Right ventricle myocardium inferior (tissue), 1 donor: ENCODE results near the gene WDR55. TPM values are rescaled to one million over a fixed set of nuclear protein-coding genes. Genes with fewer than 3 reads are reported as not detected.
A peak's percentile ranks its signal among the peaks of the same experiment; 100 is the strongest.
"Not testable (repeated sequence)": the region's sequence is repeated elsewhere in the genome, so short reads cannot be mapped to it uniquely, and the experiment has no call there.

Source experiments
- ATAC-seq: fragments of 200-7000 bp; cut with Tn5 transposase; one replicate; pipeline ENCODE4 v1.9.1; 2020; ENCODE audit warnings: mild to moderate bottlenecking, moderate library complexity
- DNase-seq: peaks from one replicate; pipeline ENCODE4 v3.0.0; 2021; ENCODE audit errors: missing footprints
- intact Hi-C: fragments of 100-400 bp; cut with DNase I; formaldehyde crosslinking; loops from one replicate; pipeline ENCODE4 v1.11.0; 2022
- total RNA-seq: library from RNA; stranded (reverse); fragmentation: NEBNext Ultra II Directional; extraction: Animal tissue kit (Norgen Biotek cat#: 25700); gene quantifications from one replicate; pipeline ENCODE4 v1.2.1, GENCODE V29; 2021
- donor health status: DM: no; HTN: yes; CAD: no; lungs with severe emphysema.

Gene WDR55
- total RNA-seq, 1 donor from 2014 or later: 11.2 TPM

DNA sequence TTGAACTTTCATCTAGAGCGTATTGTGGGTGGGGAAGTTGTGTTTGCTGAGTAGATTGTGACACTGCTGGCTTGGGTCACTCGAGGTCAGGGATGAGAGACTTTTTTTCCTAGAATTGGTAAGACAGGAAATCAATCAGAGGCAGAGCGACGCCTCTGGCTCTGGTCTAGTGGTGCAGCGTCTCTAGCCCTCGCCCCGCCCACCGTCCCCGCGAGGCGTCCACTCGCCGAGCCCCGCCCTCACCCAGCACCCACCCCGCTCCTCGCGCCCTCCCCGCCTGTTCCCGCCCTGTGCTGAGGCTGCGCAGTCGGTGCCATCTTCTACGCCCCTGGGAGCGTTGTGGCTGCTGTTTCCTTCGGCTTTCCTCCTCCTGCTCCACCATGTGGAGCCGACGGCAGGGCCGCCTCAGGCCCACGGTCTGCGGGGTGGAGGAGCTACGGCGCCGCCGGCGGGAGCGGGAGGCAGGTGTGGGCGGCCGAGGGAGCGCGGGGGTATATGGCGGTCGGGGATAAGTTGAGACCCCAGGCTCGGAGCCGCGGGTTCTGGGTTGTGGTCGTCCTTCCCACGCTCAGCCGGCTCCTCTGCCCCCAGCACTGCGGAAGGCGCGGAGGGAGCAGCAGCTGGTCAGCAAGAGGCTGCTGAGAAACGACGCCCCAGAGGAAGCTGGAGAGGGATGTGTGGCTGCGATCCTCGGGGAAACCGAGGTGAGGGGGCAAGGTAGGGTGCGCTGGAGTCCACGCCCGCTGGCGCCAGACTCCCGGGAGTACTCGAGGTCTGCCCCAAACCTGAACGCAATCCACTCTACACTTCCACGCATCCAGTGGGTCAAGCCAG lies 25.3 kb upstream of the WDR55 start, which contains the start of gene TMCO6:
TSS of gene TMCO6 (plus strand) at position 304 of the 834 bp plus-strand sequence. CDS start at position 381, 77 bp downstream.
- intact Hi-C loops: loop anchor here (1.0 to 5.0 kb wide), 3 partner anchors 75 to 237 kb away; partner anchors contain the start of genes ANKHD1, APBB3, EIF4EBP3 and SLC35A4
- ATAC-seq (peak; percentile 99), DNase-seq (peak; percentile 99)

DNA sequence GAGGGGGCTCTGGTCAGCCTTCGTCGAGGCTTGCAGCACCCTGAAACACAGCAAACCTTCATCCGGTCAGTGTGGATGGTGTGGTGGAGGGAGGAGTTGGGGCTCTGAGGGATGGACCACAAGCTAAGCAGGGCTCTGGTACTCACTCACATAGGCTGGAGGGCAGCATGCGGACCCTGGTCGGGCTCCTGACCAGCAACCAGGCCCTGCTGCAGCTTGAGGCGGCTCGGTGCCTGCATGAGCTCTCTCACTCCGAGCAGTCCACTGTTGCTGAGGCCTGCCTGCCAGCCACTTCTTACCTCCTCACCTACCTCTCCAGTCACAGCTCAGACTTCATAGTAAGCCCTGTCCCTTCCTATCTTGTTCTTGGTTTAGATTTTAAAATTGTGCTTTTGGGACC lies 23.0 kb upstream of the WDR55 start:
- intact Hi-C loops: no loop called here
- ATAC-seq: no peak
- DNase-seq: no peak

DNA sequence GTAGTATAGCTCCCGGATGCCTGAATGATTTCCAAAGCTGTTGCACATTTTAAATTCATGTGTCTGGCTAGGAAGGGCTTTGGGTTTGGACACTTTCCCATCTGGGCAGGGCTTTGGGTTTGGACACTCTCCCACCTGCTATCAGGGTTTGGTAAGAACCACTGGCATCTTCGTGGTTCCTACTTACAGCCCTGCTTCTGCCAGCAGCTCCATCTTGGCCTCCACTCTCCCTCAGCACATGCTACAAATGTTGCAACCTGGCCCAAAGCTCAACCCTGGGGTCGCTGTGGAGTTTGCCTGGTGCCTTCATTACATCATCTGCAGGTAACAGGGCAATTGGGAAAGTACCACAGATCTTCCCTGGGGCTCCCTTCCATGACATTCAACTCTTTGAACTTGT lies 22.0 kb upstream of the WDR55 start:
- intact Hi-C loops: no loop called here
- ATAC-seq (no peak), DNase-seq (no peak)

DNA sequence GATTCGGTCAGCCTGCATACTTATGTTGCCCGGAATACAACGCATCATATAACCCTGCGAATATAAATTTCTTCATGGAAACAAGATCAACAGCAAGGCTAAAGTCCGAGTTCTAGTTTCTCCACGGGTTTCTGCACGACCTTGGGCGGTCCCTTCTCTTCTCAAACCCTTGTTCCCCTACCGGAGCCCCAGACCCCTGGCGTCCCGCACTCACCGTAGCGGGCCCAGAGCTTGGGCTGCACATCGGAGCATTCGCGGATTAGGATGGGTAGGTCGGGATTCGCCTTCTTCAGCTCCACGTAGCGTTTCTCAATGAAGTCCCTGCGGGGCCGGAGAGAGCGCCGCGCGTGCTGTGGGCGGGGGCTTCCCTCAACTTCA lies 17.7 kb upstream of the WDR55 start:
- peak; percentile 7 for ATAC-seq
- DNase-seq: no peak
- intact Hi-C loops: no loop called here

DNA sequence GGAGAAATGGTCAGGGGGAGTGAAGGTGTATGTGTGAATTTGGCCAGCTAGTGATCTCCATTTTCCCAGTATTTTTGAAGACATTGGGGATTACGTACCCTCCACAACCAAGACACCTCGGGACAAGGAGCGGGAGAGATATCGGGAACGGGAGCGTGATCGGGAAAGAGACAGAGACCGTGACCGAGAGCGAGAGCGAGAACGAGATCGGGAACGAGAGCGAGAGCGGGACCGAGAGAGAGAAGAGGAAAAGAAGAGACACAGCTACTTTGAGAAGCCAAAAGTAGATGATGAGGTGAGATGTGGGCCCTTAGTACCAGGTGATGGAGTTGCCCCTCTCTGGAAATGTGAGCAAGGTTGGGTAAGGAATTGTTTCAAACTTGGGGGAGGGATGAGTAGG lies 5.8 kb upstream of the WDR55 start:
- DNase-seq: no peak
- no peak for ATAC-seq
- intact Hi-C loops: no loop called here

DNA sequence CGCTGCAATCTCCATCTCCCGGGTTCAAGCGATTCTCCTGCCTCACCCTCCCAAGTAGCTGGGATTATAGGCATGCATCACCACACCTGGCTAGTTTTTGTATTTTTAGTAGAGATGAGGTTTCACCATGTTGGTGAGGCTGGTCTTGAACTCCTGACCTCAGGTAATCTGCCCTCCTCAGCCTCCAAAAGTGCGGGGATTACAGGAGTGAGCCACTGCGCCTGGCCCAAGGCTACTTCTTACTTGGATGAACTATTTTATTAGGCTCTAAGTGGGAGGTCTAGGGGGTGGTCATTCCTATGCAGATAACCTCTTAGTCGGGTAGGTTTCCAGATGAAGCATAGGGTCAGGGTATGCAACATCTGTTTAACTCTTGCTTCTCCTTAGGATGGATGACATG lies 4.3 kb upstream of the WDR55 start:
- DNase-seq, intact Hi-C loops, ATAC-seq: not testable (repeated sequence)

DNA sequence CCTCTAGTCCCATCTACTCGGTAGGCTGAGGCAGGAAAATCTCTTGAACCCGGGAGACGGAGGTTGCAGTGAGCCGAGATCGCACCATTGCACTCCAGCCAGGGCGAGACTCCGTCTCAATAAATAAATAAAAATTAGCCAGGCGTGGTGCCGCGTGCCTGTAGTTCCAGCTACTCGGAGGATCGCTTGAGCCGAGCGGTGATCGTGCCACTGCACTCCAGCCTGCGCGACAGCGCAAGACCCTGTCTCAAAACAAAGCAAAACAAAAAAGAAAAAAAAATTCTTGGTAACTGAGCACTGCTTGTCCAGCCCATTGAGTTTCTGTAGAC lies 710 bp upstream of the WDR55 start:
- intact Hi-C loops: loop anchor here (1.0 kb wide), 1 partner anchor 27 kb away; the partner anchor contains the start of genes HARS1 and HARS2
- peak; percentile 4 for ATAC-seq
- DNase-seq: no peak

DNA sequence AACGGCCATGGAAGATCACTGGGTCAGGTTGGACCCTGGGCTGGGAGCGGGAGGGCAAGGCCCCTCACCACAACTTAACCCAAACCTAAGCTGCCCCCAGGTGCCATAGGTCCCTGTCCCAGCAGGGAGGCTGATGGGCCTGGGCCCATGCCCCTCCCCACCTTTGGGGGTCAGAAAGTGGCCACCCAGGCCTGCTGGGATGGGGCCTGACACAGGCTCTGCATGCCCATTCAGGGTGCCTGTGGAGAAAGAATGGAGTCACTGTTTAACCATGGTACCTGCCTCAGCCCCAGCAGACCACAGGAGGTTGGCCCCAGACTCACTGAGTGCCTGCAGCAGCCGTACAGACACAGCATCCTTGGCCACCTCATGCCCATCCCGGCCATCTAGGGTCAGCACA lies 6.3 kb downstream of the WDR55 start:
- not testable (repeated sequence) for ATAC-seq

DNA sequence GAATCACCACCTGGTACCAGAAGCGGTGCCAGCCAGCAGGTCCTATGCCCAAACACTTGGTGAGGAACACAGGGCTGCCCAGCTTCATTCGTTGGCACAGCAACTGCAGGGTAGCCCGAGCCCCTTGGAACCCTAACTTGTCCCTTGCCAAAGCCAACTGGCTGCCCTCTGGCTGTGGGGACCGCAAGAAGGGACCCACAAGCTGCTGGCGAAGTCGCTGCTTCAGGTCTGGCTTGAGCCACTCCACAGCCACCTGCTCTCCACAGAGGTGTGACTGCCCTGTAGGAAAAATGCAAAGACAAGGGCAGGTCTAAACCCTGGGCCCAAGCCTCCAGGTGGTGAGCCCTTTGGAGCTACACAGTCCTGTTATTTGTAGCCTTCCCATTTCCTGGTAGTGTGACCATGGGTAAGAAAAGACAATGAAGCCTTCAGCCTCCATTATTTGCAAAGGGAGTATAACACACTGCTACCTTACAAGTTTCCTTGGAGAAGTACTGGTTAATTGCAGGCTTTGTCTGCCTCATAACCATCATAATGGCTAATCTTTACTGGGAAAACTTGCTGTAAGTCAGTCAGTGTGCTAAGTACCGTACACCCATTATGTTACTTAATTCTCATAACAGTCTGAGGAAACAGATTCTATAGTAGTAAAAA lies 6.9 kb downstream of the WDR55 start:
- ATAC-seq: no peak
- intact Hi-C loops: no loop called here
- no peak for DNase-seq

More for the DNA sequence above, 6.3 kb downstream of the WDR55 start:
- intact Hi-C loops, DNase-seq: not testable (repeated sequence)

DNA sequence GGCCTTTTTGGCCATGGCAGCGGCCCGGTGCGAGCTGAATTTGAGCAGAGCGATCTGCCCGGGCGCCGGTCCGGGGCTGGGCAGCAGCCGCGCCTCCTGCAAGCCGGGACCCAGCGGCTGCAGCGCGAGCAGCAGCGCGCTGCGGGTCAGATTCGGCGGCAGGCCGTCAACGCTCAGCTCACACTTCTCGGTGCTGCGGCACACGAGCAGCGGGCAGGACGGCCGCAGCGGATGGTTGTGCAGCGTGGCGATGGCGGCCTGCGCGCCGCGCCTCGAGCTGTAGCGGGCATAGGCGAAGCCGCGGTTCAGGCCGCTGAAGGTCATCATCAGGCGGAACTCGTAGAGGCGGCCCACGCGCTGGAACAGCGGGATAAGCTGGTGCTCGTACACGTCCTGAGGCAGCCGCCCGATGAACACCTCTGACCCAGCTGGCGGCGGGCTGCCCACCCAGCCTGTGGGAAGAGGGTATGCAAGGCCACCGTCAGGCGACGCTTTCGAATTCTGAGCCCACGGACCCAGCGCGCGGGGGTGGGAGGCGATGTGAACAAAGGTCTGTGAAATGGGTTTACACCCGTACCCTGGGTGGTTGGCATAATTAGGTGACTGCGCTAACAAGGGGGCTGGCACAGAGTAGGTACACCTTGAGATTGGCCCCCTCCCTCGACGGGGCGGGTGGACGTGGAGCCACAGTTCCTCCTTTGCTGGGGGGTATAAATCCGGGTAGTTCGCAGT lies 7.9 kb downstream of the WDR55 start:
- no peak for DNase-seq
- intact Hi-C loops: no loop called here

DNA sequence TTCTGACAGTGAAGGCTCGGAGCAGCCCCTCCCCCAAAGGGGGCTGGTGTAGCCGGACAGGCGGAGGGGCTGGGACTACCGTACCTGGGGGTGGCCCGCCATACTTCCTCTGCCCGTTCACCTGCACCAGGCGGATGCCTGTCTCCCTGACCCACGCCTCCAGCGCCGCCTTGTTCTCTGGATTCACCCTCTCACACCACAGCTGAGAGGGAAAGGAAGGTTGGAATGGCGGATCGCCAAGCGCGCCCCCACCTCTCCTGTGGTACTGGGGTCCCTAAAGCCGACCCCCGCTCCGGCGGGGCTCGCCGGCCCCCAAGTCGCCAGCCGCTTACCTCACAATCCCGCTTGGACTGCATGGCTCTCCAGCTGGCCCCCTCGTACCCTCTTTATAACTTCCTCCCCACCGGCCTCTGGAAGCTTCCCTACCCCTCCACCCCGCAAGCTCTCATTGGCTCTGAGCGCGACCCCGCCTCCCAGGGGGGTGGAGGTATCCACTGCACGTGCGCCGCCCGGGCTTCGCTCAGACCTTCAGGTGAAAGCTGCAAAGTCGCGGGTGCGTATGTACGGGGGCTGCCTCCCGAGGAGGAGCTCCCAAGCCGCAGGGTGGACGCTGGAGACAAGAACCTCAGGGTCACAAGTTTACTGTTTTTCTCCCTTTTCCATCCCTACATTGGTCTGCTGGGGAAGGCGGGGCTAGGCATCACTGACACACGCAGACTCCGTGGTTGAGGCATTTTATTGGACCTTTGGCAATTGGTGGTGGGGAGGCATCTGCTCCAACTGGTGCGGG lies 8.7 kb downstream of the WDR55 start, which contains the start of gene DND1:
TSS of gene DND1 (minus strand) at position 390 of the 790 bp plus-strand sequence. CDS start at position 356, 34 bp downstream.
- ATAC-seq (no peak), DNase-seq (no peak)

More for the DNA sequence above, 7.9 kb downstream of the WDR55 start:
- ATAC-seq: peak; percentile 24

DNA sequence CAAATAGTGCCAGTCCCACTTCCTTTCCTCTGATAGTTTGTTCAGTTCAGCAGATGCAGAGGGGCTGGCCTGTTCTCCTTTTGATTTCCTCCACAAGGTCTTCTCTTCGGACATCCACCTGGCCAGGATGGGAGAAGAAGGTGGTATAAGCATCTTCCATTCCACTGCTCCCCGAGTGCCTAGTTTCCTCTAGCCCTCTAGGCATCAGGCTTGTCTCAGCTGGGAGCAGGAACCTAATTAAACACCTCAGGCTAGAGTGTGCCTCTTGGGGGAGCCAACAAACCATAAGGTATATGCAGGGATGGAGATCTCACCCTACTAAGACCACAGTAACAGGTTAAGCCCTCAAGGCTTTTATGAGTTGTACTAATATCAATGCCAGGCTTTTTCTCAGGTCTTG lies 9.5 kb downstream of the WDR55 start:
- intact Hi-C loops: no loop called here
- no peak for ATAC-seq
- no peak for DNase-seq

More for the DNA sequence above, 8.7 kb downstream of the WDR55 start, which contains the start of gene DND1:
- intact Hi-C loops: no loop called here

DNA sequence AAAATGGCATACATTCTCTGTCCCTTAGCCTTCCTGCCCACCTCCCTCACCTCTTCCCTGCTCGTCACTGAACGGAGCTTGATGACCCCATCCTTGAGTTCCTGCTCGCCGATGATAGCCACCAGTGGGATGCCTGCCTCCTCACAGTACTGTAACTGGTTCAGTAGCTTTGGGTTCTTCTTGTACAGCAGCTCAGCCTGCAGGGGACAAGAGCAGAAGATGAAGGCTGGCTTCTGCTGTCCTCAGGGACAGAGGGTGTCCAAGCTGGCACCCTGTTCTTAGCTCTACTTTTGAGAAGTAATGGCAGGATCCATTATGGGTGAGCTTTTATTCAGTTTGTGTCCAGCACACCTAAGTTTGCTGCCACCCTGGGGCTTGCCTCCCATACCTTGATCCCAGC lies 9.9 kb downstream of the WDR55 start:
- DNase-seq (no peak), ATAC-seq (no peak)
- intact Hi-C loops: no loop called here

DNA sequence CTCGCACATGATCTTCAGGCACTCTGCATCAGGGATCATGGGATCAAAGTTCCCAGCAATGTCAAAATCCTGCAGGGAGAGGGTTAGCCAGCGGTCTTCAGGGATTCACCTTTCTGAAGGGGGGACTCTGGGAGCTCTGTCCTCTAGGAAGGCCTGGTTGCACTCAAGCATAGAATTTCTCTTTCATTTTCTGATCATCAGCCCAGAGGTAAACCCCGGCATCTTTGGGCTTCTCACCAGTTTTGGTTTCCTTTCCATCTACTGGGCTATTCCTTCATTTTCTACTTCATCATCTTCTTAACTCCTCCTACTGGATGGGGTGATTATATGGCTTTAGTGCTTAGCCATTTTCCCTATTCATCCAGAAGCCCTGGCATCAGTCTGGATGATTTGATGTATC lies 13.2 kb downstream of the WDR55 start:
- ATAC-seq: no peak
- intact Hi-C loops: no loop called here
- no peak for DNase-seq

DNA sequence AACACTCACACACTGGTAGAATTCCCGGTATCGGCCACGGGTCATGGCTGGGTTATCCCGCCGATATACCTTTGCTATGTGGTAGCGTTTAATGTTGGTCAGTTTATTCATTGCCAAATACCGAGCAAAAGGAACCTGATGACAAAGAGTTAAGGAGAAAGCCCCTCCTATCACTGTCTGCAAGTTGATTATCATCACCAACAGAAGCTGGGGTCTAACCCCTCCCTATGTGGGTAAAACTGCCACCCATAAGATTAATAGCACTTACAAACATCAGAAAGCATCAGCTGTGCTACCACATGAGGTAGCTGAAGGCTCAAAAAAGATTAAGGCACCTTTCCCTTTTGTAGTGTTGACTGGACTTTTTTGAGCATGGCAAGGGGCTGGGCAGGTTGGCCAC lies 14.3 kb downstream of the WDR55 start:
- ATAC-seq (no peak), DNase-seq (no peak)
- intact Hi-C loops: no loop called here

DNA sequence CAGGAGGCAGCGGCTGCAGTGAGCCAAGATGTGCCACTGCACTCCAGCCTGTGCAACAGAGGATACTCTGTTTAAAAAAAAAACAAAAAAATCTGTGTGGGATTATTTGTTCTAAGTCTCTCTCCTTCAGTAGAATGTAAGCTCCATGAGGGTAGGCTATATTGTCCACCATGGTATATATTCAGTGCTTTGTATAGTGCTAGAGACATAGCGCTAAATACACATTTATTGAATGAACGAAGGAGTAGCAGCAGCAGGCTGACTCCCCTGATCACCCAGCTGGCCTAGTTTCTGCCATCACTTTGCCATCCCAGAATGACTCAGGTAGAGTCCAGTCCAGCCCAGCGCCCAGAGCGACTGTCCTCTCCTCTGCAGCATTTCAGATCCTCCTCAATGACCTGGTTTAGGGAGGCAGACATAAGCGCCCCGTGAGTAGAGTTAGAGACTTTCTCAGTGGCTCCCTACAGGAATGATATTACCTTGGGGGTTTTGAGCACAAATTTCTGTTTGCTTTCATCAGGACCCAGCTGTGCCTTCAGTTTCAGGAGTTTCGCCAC lies 25.8 kb downstream of the WDR55 start:
- ATAC-seq (no peak), DNase-seq (no peak)
- intact Hi-C loops: loop anchor here (5.0 kb wide), 2 partner anchors 143 to 288 kb away; partner anchors contain the start of genes ANKHD1 and EIF4EBP3

DNA sequence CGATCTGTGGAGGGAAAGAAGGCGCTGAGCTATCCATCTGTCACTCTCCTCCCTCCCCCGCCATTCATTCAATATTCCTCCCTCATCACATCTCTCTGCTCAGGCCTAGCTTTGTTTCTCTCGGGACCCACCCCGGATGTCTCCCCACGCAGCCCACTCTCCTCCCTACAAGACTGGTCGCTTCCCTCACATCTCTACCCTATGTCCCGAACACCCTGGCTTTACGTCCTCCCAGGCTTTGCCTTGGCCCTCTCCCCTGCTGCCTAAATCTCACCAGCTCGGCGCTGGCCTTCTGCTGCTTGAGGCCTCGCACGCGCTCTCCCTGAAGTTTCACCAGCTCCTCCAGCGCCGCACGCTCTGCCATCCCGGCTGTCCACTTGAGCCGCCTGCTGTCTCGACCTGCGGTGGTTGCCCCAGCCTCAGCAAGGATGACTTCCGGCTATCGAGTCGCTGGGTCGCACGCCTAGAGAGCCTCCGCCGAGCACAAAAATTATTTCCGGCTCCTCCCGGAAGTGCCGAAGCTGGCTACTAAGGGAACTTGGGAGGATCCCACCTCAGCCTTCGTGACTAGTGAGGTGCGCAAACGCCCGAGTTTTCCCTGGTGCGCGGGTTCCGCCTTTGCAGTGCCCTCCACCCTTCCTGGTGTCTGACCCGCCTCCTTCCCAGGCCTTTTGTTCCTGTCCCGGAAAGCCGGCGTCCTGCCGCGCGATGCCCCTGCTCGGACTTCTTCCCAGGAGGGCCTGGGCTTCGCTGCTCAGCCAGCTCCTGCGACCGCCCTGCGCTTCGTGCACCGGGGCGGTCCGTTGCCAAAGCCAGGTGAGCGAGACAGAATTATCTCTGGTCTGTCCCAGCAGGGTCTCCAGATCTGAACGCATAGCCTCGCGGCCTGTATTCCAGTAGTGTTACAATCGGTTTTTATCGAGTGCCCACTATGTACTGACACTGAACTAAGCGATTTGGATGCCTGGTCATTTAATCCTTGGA lies 26.5 kb downstream of the WDR55 start, which contains the start of the genes HARS1 and HARS2:
TSS of gene HARS1 (minus strand) at position 430 of the 984 bp plus-strand sequence. CDS start at position 364, 66 bp downstream.
TSS of gene HARS2 (plus strand) at position 515 of the 984 bp plus-strand sequence. CDS start at position 709, 194 bp downstream.
- intact Hi-C loops: loop anchor here (1.0 to 5.0 kb wide), 3 partner anchors 27 to 289 kb away; partner anchors contain the start of genes ANKHD1, EIF4EBP3 and WDR55
- ATAC-seq (peak; percentile 98), DNase-seq (peak; percentile 93)
